PC-3 (cell line): ENCODE measurements around the gene RBBP8. TPM values are rescaled to one million over a fixed set of nuclear protein-coding genes. Genes with fewer than 3 reads are reported as not detected.

Experiments used
- ATAC-seq: fragments of 200-7000 bp; cut with Tn5 transposase; 2 replicates; pipeline ENCODE4 v1.9.1; 2020; ENCODE audit warnings: mild to moderate bottlenecking, moderate library complexity
- BruUV-seq: library from RNA; stranded (reverse); fragments of 400-500 nt; replicated peaks from 2 replicates; lab custom pipeline; 2021; lab: Mats Ljungman, UMichigan
- CTCF ChIA-PET: fragments of 300-600 bp; sonication (Branson Sonifier 250); formaldehyde crosslinking; loops from one replicate; lab custom pipeline; 2022; ENCODE audit warnings: antibody characterized with exemption; lab: Charles Lee
- POLR2A ChIA-PET: fragments of 300-600 bp; sonication (Branson Sonifier 250); formaldehyde crosslinking; loops from one replicate; lab custom pipeline; 2022; ENCODE audit warnings: antibody characterized with exemption; ENCODE audit not compliant: unreplicated experiment; lab: Charles Lee
- DNase-seq: peaks from one replicate; pipeline ENCODE4 v3.0.0-alpha.2; 2015
- H2AFZ ChIP-seq: fragments of 300-600 bp; sonication (generic); 2 replicates; pipeline ENCODE4 v1.6.0; 2016; ENCODE audit warnings: antibody characterized with exemption, low read length
- H3F3A ChIP-seq: fragments of 300-600 bp; sonication (generic); one replicate; pipeline ENCODE4 v1.6.0; 2017; ENCODE audit warnings: antibody characterized with exemption, low read length, control low read depth, mild to moderate bottlenecking; ENCODE audit not compliant: unreplicated experiment
- H3K27ac ChIP-seq: fragments of 300-600 bp; sonication (generic); 2 replicates; pipeline ENCODE4 v1.5.1; 2016; ENCODE audit warnings: mild to moderate bottlenecking, low read length
- H3K27me3 ChIP-seq: fragments of 300-600 bp; sonication (generic); 2 replicates; pipeline ENCODE4 v1.6.1; 2016; ENCODE audit warnings: low read length, mixed read lengths
- H3K36me3 ChIP-seq: fragments of 300-600 bp; sonication (generic); 2 replicates; pipeline ENCODE4 v1.6.1; 2016; ENCODE audit warnings: low read depth, mixed run types, low read length, mixed read lengths
- H3K4me1 ChIP-seq: fragments of 300-600 bp; sonication (generic); 2 replicates; pipeline ENCODE4 v1.5.1; 2016; ENCODE audit warnings: low read length; ENCODE audit not compliant: insufficient read depth
- H3K4me2 ChIP-seq: fragments of 300-600 bp; sonication (generic); 2 replicates; pipeline ENCODE4 v1.6.0; 2016; ENCODE audit warnings: low read length
- H3K4me3 ChIP-seq: fragments of 300-600 bp; sonication (generic); 2 replicates; pipeline ENCODE4 v1.5.1; 2016; ENCODE audit warnings: mild to moderate bottlenecking, low read length, mixed read lengths
- H3K79me2 ChIP-seq: fragments of 300-600 bp; sonication (generic); 2 replicates; pipeline ENCODE4 v1.6.1; 2017; ENCODE audit warnings: low read length, mixed read lengths
- H3K9ac ChIP-seq: fragments of 300-600 bp; sonication (generic); 2 replicates; pipeline ENCODE4 v1.6.0; 2016; ENCODE audit warnings: mild to moderate bottlenecking, low read length
- H3K9me2 ChIP-seq: fragments of 300-600 bp; sonication (generic); replicated peaks from 2 replicates; pipeline ENCODE4 v1.6.1; 2016; ENCODE audit warnings: mixed run types, low read length, mixed read lengths
- H3K9me3 ChIP-seq: fragments of 300-600 bp; sonication (generic); 2 replicates; pipeline ENCODE4 v1.6.1; 2016; ENCODE audit warnings: low read length, mixed read lengths
- H4K20me1 ChIP-seq: fragments of 300-600 bp; sonication (generic); 2 replicates; pipeline ENCODE4 v1.6.1; 2016; ENCODE audit warnings: low read length, mixed read lengths
- EZH2 ChIP-seq: fragments of 300-600 bp; sonication (generic); IDR thresholded peaks from one replicate; pipeline ENCODE4 v1.6.1; 2017; ENCODE audit warnings: antibody characterized with exemption, mild to moderate bottlenecking, low read length; ENCODE audit not compliant: unreplicated experiment
- EZH2phosphoT487 ChIP-seq: fragments of 300-600 bp; sonication (generic); IDR thresholded peaks from 2 replicates; pipeline ENCODE4 v1.6.1; 2018; ENCODE audit warnings: mild to moderate bottlenecking, antibody characterized with exemption, low read length, borderline replicate concordance
- intact Hi-C: fragments of 100-400 bp; cut with micrococcal nuclease; formaldehyde crosslinking; loops from 2 replicates; pipeline ENCODE4 v1.9.0; 2023
- total RNA-seq: library from RNA; depleted of rRNA; stranded (reverse); fragments of >200 nt; gene quantifications from 2 replicates; pipeline ENCODE4 v1.2.3, GENCODE V29; 2014
- TF ChIP-seq, protein P1 (sequence below): fragments of 300-600 bp; sonication (generic); conservative IDR thresholded peaks from 2 replicates; pipeline ENCODE4 v1.5.1; 2017; ENCODE audit warnings: antibody characterized with exemption, low read depth, mild to moderate bottlenecking, low read length

Gene RBBP8
- total RNA-seq, 1 experiment from 2014 or later: 31.9 TPM

- Histone ChIP-seq H3K27me3 (no peaks in the 10 kb centered on the region), H3F3A (peaks cover 6% of the 10 kb centered on the region), H3K4me2 (no peak overlapping the region), H3K4me1 (peaks cover 17% of the 10 kb centered on the region), H4K20me1 (no peaks in the 10 kb centered on the region; the same call in 1 of the 2 replicates), H3K9me2 (no peaks in the 10 kb centered on the region), H2AFZ (no peak overlapping the region), H3K4me3 (no peak overlapping the region), H3K9ac (no peak overlapping the region), H3K36me3 (peaks cover 13% of the 10 kb centered on the region), H3K79me2 (no peaks in the 10 kb centered on the region), H3K27ac (no peak overlapping the region), H3K9me3 (no peaks in the 10 kb centered on the region)
- no TSS peak for BruUV-seq
- no peak for TF ChIP-seq EZH2phosphoT487
- TF ChIP-seq EZH2: no peak
- TF ChIP-seq, protein P1, sequence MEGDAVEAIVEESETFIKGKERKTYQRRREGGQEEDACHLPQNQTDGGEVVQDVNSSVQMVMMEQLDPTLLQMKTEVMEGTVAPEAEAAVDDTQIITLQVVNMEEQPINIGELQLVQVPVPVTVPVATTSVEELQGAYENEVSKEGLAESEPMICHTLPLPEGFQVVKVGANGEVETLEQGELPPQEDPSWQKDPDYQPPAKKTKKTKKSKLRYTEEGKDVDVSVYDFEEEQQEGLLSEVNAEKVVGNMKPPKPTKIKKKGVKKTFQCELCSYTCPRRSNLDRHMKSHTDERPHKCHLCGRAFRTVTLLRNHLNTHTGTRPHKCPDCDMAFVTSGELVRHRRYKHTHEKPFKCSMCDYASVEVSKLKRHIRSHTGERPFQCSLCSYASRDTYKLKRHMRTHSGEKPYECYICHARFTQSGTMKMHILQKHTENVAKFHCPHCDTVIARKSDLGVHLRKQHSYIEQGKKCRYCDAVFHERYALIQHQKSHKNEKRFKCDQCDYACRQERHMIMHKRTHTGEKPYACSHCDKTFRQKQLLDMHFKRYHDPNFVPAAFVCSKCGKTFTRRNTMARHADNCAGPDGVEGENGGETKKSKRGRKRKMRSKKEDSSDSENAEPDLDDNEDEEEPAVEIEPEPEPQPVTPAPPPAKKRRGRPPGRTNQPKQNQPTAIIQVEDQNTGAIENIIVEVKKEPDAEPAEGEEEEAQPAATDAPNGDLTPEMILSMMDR: no peak
- intact Hi-C loops: no loop called here
- ChIA-PET POLR2A (no interaction called here), CTCF (no interaction called here)
- DNase-seq (no peak), ATAC-seq (no peak)
These were observed 47.3 kb downstream of the RBBP8 start for GRCh38 chr18:22980394-22980793.

DNA sequence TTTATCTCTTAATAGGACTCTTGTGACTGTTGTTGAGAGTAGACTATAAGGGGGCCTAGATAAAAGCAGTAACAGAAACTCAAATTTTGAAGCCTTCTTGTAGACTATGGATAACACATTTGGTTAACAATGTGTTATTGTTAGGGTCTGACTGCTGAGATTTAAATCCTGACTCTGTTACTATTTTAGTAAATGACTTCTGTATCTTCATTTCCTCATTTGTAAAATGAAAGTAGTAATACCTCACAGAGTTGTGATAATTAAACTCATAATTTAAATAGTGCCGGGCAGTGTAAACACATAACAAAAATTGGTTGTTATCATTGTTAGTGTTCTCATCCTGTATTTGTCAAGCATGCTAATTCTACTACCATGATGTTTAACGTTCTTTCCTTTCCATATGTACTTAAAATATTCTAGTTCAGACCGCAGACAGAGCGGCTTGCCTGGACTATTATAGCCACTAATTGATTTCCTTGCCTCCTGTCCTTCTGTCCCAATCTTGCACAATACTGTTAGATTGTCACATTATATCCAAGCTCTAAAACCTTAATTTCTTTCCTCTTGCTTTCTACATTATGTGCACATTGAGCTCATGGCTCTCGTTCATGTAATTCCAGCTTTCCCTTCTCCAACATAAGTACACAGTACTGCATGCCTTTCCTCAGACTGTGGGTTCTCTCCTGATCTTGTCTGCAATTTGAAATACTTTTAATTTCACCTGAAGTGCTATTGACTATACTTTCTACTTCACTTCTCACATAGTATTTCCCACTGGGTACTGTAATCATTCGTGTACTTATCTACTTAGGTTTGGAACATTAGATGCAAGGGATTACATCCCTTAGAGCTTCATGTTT lies 48.4 kb downstream of the RBBP8 start:
- no peaks in the 10 kb centered on the region for H3K9me3 ChIP-seq
- no peak overlapping the region for H3K4me3 ChIP-seq
- peaks cover 6% of the 10 kb centered on the region for H3F3A ChIP-seq
- H3K27ac ChIP-seq: no peak overlapping the region
- peaks cover 17% of the 10 kb centered on the region for H3K4me1 ChIP-seq
- DNase-seq (no peak), ATAC-seq (no peak)
- CTCF ChIA-PET: interaction anchor here (0.5 kb wide), 1 partner anchor 11 kb away, joined by 7 read pairs; no protein-coding TSS in a partner anchor
- no peak overlapping the region for H3K4me2 ChIP-seq
- TF ChIP-seq, protein P1: no peak
- TF ChIP-seq EZH2: no peak
- TF ChIP-seq EZH2phosphoT487: no peak
- no TSS peak for BruUV-seq
- H2AFZ ChIP-seq: no peak overlapping the region
- H3K27me3 ChIP-seq: no peaks in the 10 kb centered on the region
- intact Hi-C loops: no loop called here
- H4K20me1 ChIP-seq: no peaks in the 10 kb centered on the region; the same call in 1 of the 2 replicates
- peaks cover 23% of the 10 kb centered on the region for H3K36me3 ChIP-seq
- H3K9ac ChIP-seq: no peak overlapping the region
- no peaks in the 10 kb centered on the region for H3K79me2 ChIP-seq
- no peaks in the 10 kb centered on the region for H3K9me2 ChIP-seq
- POLR2A ChIA-PET: no interaction called here
